HCT116 (cell line): ENCODE results near the gene AK4. TPM values are rescaled to one million over a fixed set of nuclear protein-coding genes. Genes with fewer than 3 reads are reported as not detected.

ENCODE experiments used
- total RNA-seq: library from RNA; stranded (reverse); gene quantifications from one replicate; pipeline ENCODE4 v1.2.1, GENCODE V29; 2021; ENCODE audit not compliant: unreplicated experiment

The AK4 gene
- total RNA-seq, 1 experiment from 2014 or later: 51.5 TPM

Other genes with a start within 250 kb of the AK4 start
- gene JAK1, start 181.7 kb upstream of the AK4 start, total RNA-seq: 53.2 TPM
- 9.0 TPM for gene DNAJC6, start 161.3 kb downstream of the AK4 start, total RNA-seq